ENCODE results near the gene PNMA3. TPM values are rescaled to one million over a fixed set of nuclear protein-coding genes. Genes with fewer than 3 reads are reported as not detected.
"Not testable (repeated sequence)": the region's sequence is repeated elsewhere in the genome, so short reads cannot be mapped to it uniquely, and the experiment has no call there.

The PNMA3 gene
- total RNA-seq, 2 donors from 2014 or later, result 0.14 TPM; not detected in 1

DNA sequence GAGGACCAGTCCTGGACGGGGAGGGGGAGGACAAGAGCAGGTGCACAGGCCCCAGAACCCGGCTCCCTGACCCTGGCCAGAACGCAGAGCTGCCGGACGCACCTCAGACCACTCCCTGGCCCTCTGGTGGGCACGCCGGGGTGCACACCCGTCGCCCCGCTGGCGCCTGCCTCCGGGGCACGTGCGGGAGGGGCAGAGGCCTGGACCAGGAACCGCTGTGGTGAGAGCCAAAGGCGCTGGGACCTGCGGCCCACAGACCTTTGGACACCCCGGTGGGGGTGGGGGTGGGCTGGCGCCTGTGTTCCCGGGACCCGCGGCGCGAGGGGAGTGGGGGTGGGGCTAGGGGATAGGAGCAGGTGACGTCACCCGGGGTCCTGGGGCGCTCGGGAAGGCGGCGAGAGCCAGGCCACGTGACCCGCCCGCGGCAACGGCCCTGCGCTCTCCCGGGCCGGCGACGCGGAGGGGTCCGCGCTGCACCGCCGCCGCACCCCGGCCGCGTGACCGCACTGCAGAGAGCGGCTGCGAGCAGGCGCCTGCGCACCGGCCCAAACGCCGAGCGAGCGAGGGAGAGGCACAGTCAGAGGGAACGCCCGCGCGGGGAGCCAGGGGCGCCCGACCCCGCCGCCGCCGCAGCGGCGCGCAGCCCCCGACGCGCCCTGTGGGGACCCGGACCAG is 15.8 kb downstream of the PNMA3 start, which contains the start of gene PNMA6A:
TSS of gene PNMA6A (plus strand) at position 546 of the 675 bp plus-strand sequence. CDS start 609 bp downstream, outside the sequence.
- DNase-seq (ENCODE audit: low spot score); intact Hi-C loops (cut with DNase I): not testable (repeated sequence)

DNA sequence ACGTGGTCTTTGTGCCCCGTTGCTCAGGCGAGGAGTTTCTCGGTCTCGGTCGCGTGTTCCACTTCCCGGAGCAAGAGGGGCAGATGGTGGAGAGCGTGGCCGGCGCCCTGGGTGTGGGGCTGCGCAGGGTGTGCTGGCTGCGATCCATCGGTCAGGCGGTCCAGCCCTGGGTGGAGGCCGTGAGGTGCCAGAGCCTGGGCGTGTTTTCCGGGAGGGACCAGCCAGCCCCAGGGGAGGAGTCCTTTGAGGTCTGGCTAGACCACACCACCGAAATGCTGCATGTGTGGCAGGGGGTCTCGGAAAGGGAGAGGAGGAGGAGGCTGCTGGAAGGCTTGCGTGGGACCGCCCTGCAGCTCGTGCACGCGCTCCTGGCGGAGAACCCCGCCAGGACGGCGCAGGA is 17.1 kb downstream of the PNMA3 start:
- intact Hi-C loops (cut with DNase I); DNase-seq (ENCODE audit: low spot score): not testable (repeated sequence)

DNA sequence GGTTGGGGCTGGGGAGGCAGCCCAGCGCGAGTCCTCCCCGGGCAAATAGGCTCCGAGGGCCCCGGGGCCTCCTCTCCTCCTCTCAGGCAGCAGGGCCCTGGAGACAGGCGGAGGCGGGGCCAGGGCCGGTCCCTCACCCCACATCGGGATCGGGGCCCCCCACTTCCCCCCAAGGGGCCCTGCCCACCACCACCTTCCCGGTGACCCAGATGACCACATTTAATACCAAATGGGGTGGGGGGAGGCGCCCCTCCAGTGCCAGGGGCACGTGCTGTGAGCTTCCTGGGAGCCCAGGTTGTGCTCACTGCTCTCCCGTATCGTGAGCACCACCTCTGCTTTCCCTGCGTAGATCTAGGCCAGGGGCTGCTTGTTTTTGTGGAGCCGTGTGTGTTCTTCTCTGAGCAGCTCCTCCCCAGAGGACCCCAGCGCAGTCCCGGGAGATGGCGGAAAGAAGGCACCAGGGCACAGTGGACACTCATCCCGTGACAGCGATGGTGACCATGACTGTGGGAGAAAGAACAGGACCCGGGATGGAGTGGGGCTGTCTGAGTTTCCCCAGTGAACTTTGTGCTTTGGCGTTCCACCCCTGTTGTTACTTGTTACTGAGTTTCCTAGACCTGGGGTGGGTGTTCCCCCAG is 18.1 kb downstream of the PNMA3 start:
- DNase-seq (ENCODE audit: low spot score), result no peak
- intact Hi-C loops (cut with DNase I), result no loop called here

DNA sequence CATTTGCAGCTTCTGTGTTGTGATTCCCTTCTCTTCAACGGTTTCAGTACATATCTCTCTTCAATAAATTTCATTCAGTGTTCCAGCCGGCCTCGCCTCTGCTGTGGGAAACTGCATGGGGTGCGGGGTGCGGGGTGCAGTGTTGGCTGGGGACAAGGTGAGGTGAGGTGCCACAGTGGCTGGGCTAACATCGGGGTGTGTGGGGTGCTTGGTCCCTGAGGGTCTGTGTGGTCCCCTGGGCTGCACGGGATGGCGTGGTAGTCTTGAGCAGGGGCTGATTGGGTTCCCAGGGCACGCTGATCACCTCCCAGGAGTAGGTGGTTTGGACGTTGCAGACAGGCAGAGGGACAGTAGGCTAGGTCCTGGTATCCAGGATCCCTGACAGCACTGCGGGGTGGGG is 18.7 kb downstream of the PNMA3 start:
- intact Hi-C loops (cut with DNase I), result no loop called here
- no peak for DNase-seq (ENCODE audit: low spot score)

DNA sequence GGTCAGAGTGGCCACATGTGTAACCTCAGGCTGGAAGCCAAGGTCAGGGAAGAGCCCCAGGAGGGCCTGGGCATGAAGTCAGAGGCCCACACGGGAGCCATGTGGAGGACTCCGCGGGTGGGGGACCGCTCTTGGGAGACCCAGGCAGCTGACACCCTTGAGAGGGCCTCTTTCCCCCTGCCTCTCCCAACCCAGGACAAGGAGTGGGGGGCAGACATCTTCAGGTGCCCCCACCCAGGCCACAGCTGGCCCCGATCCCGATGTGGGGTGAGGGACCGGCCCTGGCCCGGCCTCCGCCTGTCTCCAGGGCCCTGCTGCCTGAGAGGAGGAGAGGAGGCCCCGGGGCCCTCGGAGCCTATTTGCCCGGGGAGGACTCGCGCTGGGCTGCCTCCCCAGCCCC is 19.1 kb downstream of the PNMA3 start:
- intact Hi-C loops (cut with DNase I), result no loop called here
- no peak for DNase-seq (ENCODE audit: low spot score)

DNA sequence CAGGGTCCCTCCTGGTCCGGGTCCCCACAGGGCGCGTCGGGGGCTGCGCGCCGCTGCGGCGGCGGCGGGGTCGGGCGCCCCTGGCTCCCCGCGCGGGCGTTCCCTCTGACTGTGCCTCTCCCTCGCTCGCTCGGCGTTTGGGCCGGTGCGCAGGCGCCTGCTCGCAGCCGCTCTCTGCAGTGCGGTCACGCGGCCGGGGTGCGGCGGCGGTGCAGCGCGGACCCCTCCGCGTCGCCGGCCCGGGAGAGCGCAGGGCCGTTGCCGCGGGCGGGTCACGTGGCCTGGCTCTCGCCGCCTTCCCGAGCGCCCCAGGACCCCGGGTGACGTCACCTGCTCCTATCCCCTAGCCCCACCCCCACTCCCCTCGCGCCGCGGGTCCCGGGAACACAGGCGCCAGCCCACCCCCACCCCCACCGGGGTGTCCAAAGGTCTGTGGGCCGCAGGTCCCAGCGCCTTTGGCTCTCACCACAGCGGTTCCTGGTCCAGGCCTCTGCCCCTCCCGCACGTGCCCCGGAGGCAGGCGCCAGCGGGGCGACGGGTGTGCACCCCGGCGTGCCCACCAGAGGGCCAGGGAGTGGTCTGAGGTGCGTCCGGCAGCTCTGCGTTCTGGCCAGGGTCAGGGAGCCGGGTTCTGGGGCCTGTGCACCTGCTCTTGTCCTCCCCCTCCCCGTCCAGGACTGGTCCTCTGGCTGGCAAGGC is 21.3 kb downstream of the PNMA3 start:
- DNase-seq (ENCODE audit: low spot score); intact Hi-C loops (cut with DNase I): not testable (repeated sequence)

DNA sequence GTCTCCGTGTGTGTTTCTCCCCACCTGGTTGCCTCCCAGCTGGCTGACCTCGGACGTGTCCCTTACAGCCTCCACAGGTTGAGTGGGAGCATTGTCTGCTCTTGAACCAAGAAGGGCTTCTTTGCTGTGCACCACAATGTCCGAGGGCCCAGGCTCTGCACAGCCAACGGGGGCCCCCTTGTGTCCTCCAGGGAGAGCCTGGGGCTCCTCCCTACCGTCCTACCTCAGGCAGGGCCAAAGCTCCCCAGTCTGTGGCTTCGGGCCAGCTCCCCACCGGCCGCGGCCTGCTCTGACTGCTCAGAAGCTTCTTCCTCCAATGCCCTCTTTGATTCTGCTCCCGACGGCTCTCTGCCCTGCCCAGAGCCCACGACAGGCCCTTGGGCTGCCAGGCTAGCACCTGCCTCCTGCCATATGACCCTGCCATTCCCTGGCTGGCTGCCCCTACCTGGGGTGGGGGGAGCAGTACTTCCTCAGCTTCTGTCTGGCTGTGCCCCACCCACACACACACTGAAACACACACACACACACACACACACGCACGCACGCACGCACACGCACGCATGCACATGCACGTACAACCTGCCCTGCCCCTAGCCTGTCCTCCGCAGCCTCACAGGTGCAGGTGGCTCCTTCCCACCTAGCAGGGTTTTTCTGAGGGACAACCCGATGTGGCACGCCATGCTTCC is 27.1 kb downstream of the PNMA3 start:
- DNase-seq (ENCODE audit: low spot score), result not testable (repeated sequence)

DNA sequence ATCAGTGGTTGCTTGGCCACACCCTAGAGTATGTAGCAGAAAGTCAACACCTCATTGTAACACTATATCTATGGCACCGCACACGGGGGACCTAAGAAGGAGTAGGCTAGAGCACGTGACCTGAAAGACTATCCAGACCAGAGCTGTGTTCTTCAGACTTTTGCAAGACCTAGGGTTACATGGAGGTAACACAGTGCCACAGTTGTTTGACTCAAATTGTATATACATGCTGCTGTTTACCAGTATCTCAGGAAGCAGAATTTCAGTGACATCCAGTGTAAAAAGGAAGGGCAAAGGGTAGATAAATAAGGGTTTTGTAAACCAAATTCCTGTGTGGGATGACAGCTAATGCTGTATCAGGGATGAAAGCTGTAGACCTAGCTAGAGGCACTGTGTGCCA is 46.1 kb downstream of the PNMA3 start:
- intact Hi-C loops (cut with DNase I), result no loop called here

More for the DNA sequence above, 27.1 kb downstream of the PNMA3 start:
- intact Hi-C loops (cut with DNase I), result not testable (repeated sequence)

DNA sequence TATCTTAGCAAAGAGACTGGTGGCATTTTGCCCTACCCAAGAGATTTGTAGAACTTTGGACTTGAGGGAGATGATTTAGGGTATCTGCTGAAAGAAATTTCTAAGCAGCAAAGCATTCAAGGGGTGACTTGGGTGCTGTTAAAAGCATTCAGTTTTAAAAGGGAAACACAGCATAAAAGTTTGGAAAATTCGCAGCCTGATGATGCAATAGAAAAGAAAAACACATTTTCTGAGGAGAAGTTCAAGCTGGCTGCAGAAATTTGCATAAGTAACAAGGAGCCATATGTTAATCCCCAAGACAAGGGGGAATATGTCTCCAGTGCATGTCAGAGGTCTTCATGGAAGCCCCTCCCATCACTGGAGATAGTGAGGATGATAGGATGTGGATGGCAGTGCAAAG is 48.7 kb downstream of the PNMA3 start:
- intact Hi-C loops (cut with DNase I); DNase-seq (ENCODE audit: low spot score): not testable (repeated sequence)

More for the DNA sequence above, 46.1 kb downstream of the PNMA3 start:
- DNase-seq (ENCODE audit: low spot score), result no peak

DNA sequence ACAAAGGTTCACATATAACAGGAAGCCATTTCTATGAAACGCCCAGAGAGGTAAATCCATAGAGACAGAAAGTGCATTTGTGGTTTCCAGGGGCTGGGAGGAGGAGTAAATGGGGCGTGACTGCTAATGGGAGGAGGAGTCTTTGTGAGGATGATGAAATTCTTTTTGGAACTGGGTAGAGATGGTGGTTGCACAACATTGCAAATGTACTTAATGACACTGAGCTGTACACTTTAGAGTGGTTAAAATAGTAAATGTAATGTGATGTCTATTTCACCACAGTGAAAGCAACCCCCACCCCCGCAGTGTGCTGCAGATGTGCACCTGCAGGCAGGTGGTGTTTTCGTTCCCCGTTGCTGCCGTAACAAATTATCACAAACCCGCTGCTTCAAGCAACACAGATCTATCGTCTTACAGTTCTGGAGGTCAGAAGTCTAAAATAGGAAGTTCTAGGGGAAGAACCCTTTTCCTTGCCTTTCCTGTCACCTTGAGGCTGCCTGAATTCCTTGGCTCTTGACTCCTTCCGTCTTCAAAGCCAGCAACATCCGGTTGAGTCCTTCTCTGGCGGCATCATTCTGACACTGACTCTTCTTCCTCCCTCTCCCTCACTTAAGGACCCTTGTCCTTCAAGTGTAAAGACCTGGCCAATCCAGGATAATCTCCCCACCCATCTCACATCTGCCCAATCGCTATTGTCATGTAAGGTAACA is 50.0 kb downstream of the PNMA3 start:
- DNase-seq (ENCODE audit: low spot score); intact Hi-C loops (cut with DNase I): not testable (repeated sequence)

Other genes with a start within 250 kb of the PNMA3 start
- gene CETN2, start 225.7 kb upstream of the PNMA3 start, total RNA-seq, result 10 to 100 TPM; 27.9 to 33.1 TPM
- gene NSDHL, start 225.4 kb upstream of the PNMA3 start, total RNA-seq, result 10 to 100 TPM in 1 of 2 donors, 1 to 10 TPM in 1; 9.4 to 10.7 TPM
- 1 to 10 TPM; 2.8 to 7.9 TPM for gene ZNF185, start 158.4 kb upstream of the PNMA3 start, total RNA-seq
- not detected for gene PNMA5, start 62.4 kb upstream of the PNMA3 start, total RNA-seq
- gene PNMA6A, start 16.0 kb downstream of the PNMA3 start, total RNA-seq, result 1 to 10 TPM; 1.4 to 1.5 TPM
- not detected for gene MAGEA1, start 122.8 kb downstream of the PNMA3 start, total RNA-seq